HepG2 (cell line): ENCODE data around the gene G6PC3. TPM values are rescaled to one million over a fixed set of nuclear protein-coding genes. Genes with fewer than 3 reads are reported as not detected.

Experiments
- AKNA ChIP-seq: sonication (generic); formaldehyde crosslinking; IDR thresholded peaks from 2 replicates; pipeline ENCODE4 v1.4.0; 2020; ENCODE audit warnings: missing genetic modification reagents, borderline replicate concordance
- BHLHE40 ChIP-seq: IDR thresholded peaks from 2 replicates; pipeline ENCODE4 v1.6.1; 2011; ENCODE audit warnings: low read length, improper control_type of control experiment
- CENPT ChIP-seq: sonication (generic); formaldehyde crosslinking; IDR thresholded peaks from 2 replicates; pipeline ENCODE4 v1.8.0; 2022; ENCODE audit warnings: low read depth, mild to moderate bottlenecking, moderate library complexity, missing genetic modification reagents
- JUND ChIP-seq: sonication (generic); formaldehyde crosslinking; IDR thresholded peaks from 2 replicates; pipeline ENCODE4 v1.8.0; 2022; ENCODE audit warnings: mild to moderate bottlenecking, missing genetic modification reagents
- MED8 ChIP-seq: sonication (generic); formaldehyde crosslinking; IDR thresholded peaks from 2 replicates; pipeline ENCODE4 v1.8.1; 2023; ENCODE audit warnings: mild to moderate bottlenecking, missing genetic modification reagents; ENCODE audit not compliant: insufficient replicate concordance
- RAD51 ChIP-seq: fragments of 450-650 bp; IDR thresholded peaks from 2 replicates; pipeline ENCODE4 v1.6.1; 2016; ENCODE audit warnings: borderline replicate concordance
- RARG ChIP-seq: sonication (generic); formaldehyde crosslinking; IDR thresholded peaks from 2 replicates; pipeline ENCODE4 v1.4.0; 2020; ENCODE audit warnings: low read depth, mild to moderate bottlenecking, missing genetic modification reagents
- SNAPC2 ChIP-seq: sonication (generic); formaldehyde crosslinking; IDR thresholded peaks from 2 replicates; pipeline ENCODE4 v1.8.1; 2022; ENCODE audit warnings: mild to moderate bottlenecking, missing genetic modification reagents
- SOX5 ChIP-seq: IDR thresholded peaks from 2 replicates; pipeline ENCODE4 v1.6.1; 2016; ENCODE audit warnings: borderline replicate concordance
- TEF ChIP-seq: sonication (generic); formaldehyde crosslinking; IDR thresholded peaks from 2 replicates; pipeline ENCODE4 v1.5.0; 2020; ENCODE audit warnings: missing genetic modification reagents
- TRAFD1 ChIP-seq: sonication (generic); formaldehyde crosslinking; IDR thresholded peaks from 2 replicates; pipeline ENCODE4 v1.5.1; 2020; ENCODE audit warnings: missing genetic modification reagents, mild to moderate bottlenecking, borderline replicate concordance
- YY1 ChIP-seq: IDR thresholded peaks from 2 replicates; pipeline ENCODE4 v1.6.1; 2011; ENCODE audit warnings: low read length, low read depth, moderate library complexity, mild to moderate bottlenecking; ENCODE audit not compliant: insufficient read depth, insufficient replicate concordance
- ZBTB3 ChIP-seq: sonication (generic); formaldehyde crosslinking; IDR thresholded peaks from 2 replicates; pipeline ENCODE4 v1.4.0; 2020; ENCODE audit warnings: low read depth, mild to moderate bottlenecking, moderate library complexity, missing genetic modification reagents, borderline replicate concordance
- ZNF101 ChIP-seq: sonication (generic); formaldehyde crosslinking; IDR thresholded peaks from 2 replicates; pipeline ENCODE4 v1.4.0; 2020; ENCODE audit warnings: mild to moderate bottlenecking, low read depth, missing genetic modification reagents, borderline replicate concordance
- ZNF232 ChIP-seq: sonication (generic); formaldehyde crosslinking; IDR thresholded peaks from 2 replicates; pipeline ENCODE4 v1.4.0; 2020; ENCODE audit warnings: missing genetic modification reagents, borderline replicate concordance
- ZNF543 ChIP-seq: sonication (generic); formaldehyde crosslinking; IDR thresholded peaks from 2 replicates; pipeline ENCODE4 v1.4.0; 2020; ENCODE audit warnings: mild to moderate bottlenecking, missing genetic modification reagents
- ZNF770 ChIP-seq: sonication (generic); formaldehyde crosslinking; IDR thresholded peaks from 2 replicates; pipeline ENCODE4 v1.5.0; 2020; ENCODE audit warnings: mild to moderate bottlenecking, missing genetic modification reagents
- ZNF775 ChIP-seq: sonication (generic); formaldehyde crosslinking; IDR thresholded peaks from 2 replicates; pipeline ENCODE4 v1.4.0; 2020; ENCODE audit warnings: missing genetic modification reagents, mild to moderate bottlenecking, moderate library complexity, borderline replicate concordance
- polyA plus RNA-seq, 8 experiments: library from polyadenylated mRNA; depleted of rRNA in 3 of 8; stranded (reverse) in 7 of 8; unstranded in 1 of 8; fragments of >200 nt; fragmentation: Illumina TruSeq in 4 of 8; extraction: Trizol in 4 of 8; gene quantifications; 2 replicates each; pipeline versions ENCODE4 v1.2.1 to v1.2.3, GENCODE V29; 2011 to 2016; ENCODE audit warnings: low read depth in 4 of 8, missing spikeins in 1 of 8, mixed read lengths in 1 of 8; ENCODE audit not compliant: insufficient read depth in 1 of 8
- total RNA-seq, 5 experiments: library from RNA; depleted of rRNA; stranded (reverse); fragments of >200 nt; fragmentation: Illumina TruSeq; extraction: Trizol; gene quantifications; 2 replicates each; pipeline ENCODE4 v1.2.3, GENCODE V29; 2016; ENCODE audit warnings: low read depth in 1 of 5

The G6PC3 gene
- total and polyA plus RNA-seq, 2 of the 13 experiments (the other 11 are each of a cell fraction or from before 2014, with no cell fraction given): 38.5 to 75.8 TPM

- TF ChIP-seq TRAFD1 (CRISPR knock-in tag) (peak; percentile 69; the same call in 1 of the 2 replicates), ZNF101 (CRISPR knock-in tag) (peak; percentile 75; the same call in 1 of the 2 replicates), SNAPC2 (no peak; the same call in none of the 2 replicates), ZNF775 (CRISPR knock-in tag) (peak; percentile 84; the same call in 1 of the 2 replicates), ZNF543 (peak; percentile 98), BHLHE40 (peak; percentile 71), AKNA (no peak), MED8 (peak; percentile 98), YY1 (peak; percentile 71), ZNF232 (CRISPR knock-in tag) (peak; percentile 65; the same call in 1 of the 2 replicates), JUND (peak; percentile 80; the same call in 1 of the 2 replicates), ZNF770 (CRISPR knock-in tag) (peak; percentile 91), TEF (CRISPR knock-in tag) (no peak), RAD51 (no peak), CENPT (CRISPR knock-in tag) (0 out of 2 replicates have a peak, but pooled peaks have one; percentile 58), SOX5 (CRISPR knock-in tag) (peak; percentile 89; the same call in 1 of the 2 replicates), ZBTB3 (peak; percentile 86; the same call in 1 of the 2 replicates), RARG (peak; percentile 77; the same call in 1 of the 2 replicates)
These were observed 40.5 kb downstream of the G6PC3 start (continued) for GRCh38 chr17:44110823-44111633.
